Fibroblast of skin of abdomen (primary cell): Measurements from ENCODE around the gene S100Z.
"Not testable (repeated sequence)": the region's sequence is repeated elsewhere in the genome, so short reads cannot be mapped to it uniquely, and the experiment has no call there.

ENCODE experiments used
- DNase-seq: peaks from one replicate; pipeline ENCODE4 v3.0.0-alpha.2; 2013

S100Z gene

GRCh38 chr5:76826416-76826815 is 23.4 kb upstream of the S100Z start:
- not testable (repeated sequence) for DNase-seq

- peak; percentile 92 for DNase-seq
These were observed 18.7 kb upstream of the S100Z start for GRCh38 chr5:76831110-76831452.

- DNase-seq: no peak
These were observed 13.6 kb upstream of the S100Z start for GRCh38 chr5:76836181-76836580.

GRCh38 chr5:76836585-76836984 is 13.2 kb upstream of the S100Z start:
- DNase-seq: no peak

- DNase-seq: peak; percentile 50
These were observed 11.1 kb upstream of the S100Z start for GRCh38 chr5:76838481-76839261.

- DNase-seq: no peak
These were observed 8.5 kb upstream of the S100Z start for GRCh38 chr5:76841361-76841760.

GRCh38 chr5:76845890-76846289 is 3.9 kb upstream of the S100Z start:
- DNase-seq: no peak

GRCh38 chr5:76850543-76851145 is 830 bp downstream of the S100Z start:
- no peak for DNase-seq

- DNase-seq: no peak
These were observed 2.0 kb downstream of the S100Z start for GRCh38 chr5:76851728-76852369.

- DNase-seq: no peak
These were observed 3.0 kb downstream of the S100Z start for GRCh38 chr5:76852772-76853171.

GRCh38 chr5:76853741-76854140 is 3.9 kb downstream of the S100Z start:
- DNase-seq: not testable (repeated sequence)

- DNase-seq: no peak
These were observed 4.8 kb downstream of the S100Z start for GRCh38 chr5:76854644-76855043.

- not testable (repeated sequence) for DNase-seq
These were observed 5.7 kb downstream of the S100Z start for GRCh38 chr5:76855501-76855900.

- no peak for DNase-seq
These were observed 6.1 kb downstream of the S100Z start for GRCh38 chr5:76855961-76856360.

GRCh38 chr5:76856800-76857199 is 7.0 kb downstream of the S100Z start:
- not testable (repeated sequence) for DNase-seq

GRCh38 chr5:76859591-76860247 is 9.9 kb downstream of the S100Z start:
- DNase-seq: no peak

GRCh38 chr5:76861612-76862011 is 11.8 kb downstream of the S100Z start:
- no peak for DNase-seq

GRCh38 chr5:76863001-76863400 is 13.2 kb downstream of the S100Z start:
- DNase-seq: no peak

- no peak for DNase-seq
These were observed 16.7 kb downstream of the S100Z start for GRCh38 chr5:76866503-76866902.

GRCh38 chr5:76867038-76867437 is 17.2 kb downstream of the S100Z start:
- DNase-seq: no peak

GRCh38 chr5:76867827-76868693 is 18.2 kb downstream of the S100Z start:
- DNase-seq: peak; percentile 53

- peak; percentile 42 for DNase-seq
These were observed 20.2 kb downstream of the S100Z start for GRCh38 chr5:76870046-76870445.
